Left ventricle myocardium inferior (tissue), 1 donor: ENCODE results near the gene SLC25A19. TPM values are rescaled to one million over a fixed set of nuclear protein-coding genes. Genes with fewer than 3 reads are reported as not detected.

ENCODE experiments used
- DNase-seq: peaks from one replicate; pipeline ENCODE4 v3.0.0-alpha.2; 2020
- H3K27ac ChIP-seq: fragments of 200-600 bp; replicated peaks from 2 replicates; pipeline ENCODE4 v1.8.0; 2021
- H3K27me3 ChIP-seq: fragments of 200-600 bp; 2 replicates; pipeline ENCODE4 v1.8.0; 2021; ENCODE audit warnings: low read depth
- H3K36me3 ChIP-seq: fragments of 200-600 bp; 2 replicates; pipeline ENCODE4 v1.8.0; 2021
- H3K4me1 ChIP-seq: fragments of 200-600 bp; 2 replicates; pipeline ENCODE4 v1.8.0; 2021
- H3K4me3 ChIP-seq: fragments of 200-600 bp; 2 replicates; pipeline ENCODE4 v1.8.0; 2021; ENCODE audit warnings: mild to moderate bottlenecking, moderate library complexity
- H3K9me3 ChIP-seq: fragments of 200-600 bp; replicated peaks from 2 replicates; pipeline ENCODE4 v1.8.0; 2021
- intact Hi-C: fragments of 100-400 bp; cut with micrococcal nuclease; formaldehyde crosslinking; loops from one replicate; pipeline ENCODE4 v1.11.0; 2022
- total RNA-seq: library from RNA; stranded (reverse); fragmentation: NEBNext Ultra II Directional; extraction: Animal tissue kit (Norgen Biotek cat#: 25700); gene quantifications from one replicate; pipeline ENCODE4 v1.2.1, GENCODE V29; 2021
- TF ChIP-seq, protein P1 (sequence below): fragments of 200-600 bp; IDR thresholded peaks from 2 replicates; pipeline ENCODE4 v1.8.0; 2021; ENCODE audit warnings: antibody characterized with exemption, mild to moderate bottlenecking, borderline replicate concordance
- donor health status: DM: no; HTN: yes; CAD: no; lungs with severe emphysema.

The SLC25A19 gene
- total RNA-seq, 1 donor from 2014 or later = 16.0 TPM

DNA sequence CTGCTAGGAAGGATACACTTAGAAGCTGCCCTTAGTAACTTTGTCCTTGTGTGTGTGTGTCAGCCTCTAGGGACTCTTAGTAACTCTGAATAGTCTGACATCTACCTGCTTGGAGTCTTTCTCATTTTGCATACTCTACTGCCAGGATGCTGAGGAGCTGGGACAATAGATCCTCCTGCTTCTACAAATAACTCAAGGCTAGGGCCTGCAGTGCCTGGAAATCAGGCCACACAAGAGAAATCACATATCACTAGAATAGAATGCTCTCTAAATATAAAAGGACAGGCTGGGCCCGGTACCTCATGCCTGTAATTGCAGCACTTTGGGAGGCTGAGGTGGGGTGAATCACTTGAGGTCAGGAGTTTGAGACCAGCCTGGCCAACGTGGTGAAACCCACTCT is 38.5 kb upstream of the SLC25A19 start:
- Histone ChIP-seq H3K9me3 (no peaks in the 10 kb centered on the region), H3K27me3 (no peaks in the 10 kb centered on the region), H3K4me1 (peaks cover 47% of the 10 kb centered on the region), H3K36me3 (peaks cover 7% of the 10 kb centered on the region), H3K4me3 (no peak overlapping the region), H3K27ac (no peak overlapping the region)
- intact Hi-C loops = no loop called here
- DNase-seq = no peak
- TF ChIP-seq, protein P1, sequence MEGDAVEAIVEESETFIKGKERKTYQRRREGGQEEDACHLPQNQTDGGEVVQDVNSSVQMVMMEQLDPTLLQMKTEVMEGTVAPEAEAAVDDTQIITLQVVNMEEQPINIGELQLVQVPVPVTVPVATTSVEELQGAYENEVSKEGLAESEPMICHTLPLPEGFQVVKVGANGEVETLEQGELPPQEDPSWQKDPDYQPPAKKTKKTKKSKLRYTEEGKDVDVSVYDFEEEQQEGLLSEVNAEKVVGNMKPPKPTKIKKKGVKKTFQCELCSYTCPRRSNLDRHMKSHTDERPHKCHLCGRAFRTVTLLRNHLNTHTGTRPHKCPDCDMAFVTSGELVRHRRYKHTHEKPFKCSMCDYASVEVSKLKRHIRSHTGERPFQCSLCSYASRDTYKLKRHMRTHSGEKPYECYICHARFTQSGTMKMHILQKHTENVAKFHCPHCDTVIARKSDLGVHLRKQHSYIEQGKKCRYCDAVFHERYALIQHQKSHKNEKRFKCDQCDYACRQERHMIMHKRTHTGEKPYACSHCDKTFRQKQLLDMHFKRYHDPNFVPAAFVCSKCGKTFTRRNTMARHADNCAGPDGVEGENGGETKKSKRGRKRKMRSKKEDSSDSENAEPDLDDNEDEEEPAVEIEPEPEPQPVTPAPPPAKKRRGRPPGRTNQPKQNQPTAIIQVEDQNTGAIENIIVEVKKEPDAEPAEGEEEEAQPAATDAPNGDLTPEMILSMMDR = no peak

- H3K27me3 ChIP-seq = no peaks in the 10 kb centered on the region
- peaks cover 13% of the 10 kb centered on the region for H3K36me3 ChIP-seq
- TF ChIP-seq, protein P1 = no peak
- intact Hi-C loops = no loop called here
- H3K4me1 ChIP-seq = peaks cover 42% of the 10 kb centered on the region
- peak overlapping the region; percentile 36 for H3K27ac ChIP-seq
- H3K4me3 ChIP-seq = no peak overlapping the region
- DNase-seq = no peak
- H3K9me3 ChIP-seq = no peaks in the 10 kb centered on the region
These were observed 37.1 kb upstream of the SLC25A19 start for GRCh38 chr17:75326226-75326848.

DNA sequence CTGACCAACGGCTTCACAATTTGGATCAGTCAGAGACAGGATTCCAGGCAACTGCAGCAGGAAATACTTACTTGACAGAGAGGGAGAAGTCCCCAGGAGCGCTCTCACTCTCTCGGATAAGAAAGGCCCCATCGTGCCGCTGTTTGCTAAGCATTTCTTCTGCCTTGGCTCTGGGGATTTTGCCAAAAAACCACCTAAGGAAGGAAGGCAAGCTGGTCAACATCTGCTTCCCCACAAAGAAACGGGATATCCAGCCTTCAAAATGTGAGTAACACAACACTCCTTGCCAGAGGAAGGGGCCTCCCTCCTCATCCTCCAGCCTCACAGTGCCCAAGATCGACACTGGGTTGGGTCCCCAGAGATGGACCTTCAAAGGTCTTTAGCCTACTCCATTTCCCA is 36.6 kb upstream of the SLC25A19 start:
- Histone ChIP-seq H3K36me3 (peaks cover 14% of the 10 kb centered on the region), H3K9me3 (no peaks in the 10 kb centered on the region), H3K27ac (peak overlapping the region; percentile 36), H3K4me3 (no peak overlapping the region), H3K27me3 (no peaks in the 10 kb centered on the region), H3K4me1 (peaks cover 36% of the 10 kb centered on the region)
- TF ChIP-seq, protein P1 = no peak
- DNase-seq = no peak
- intact Hi-C loops = no loop called here

GRCh38 chr17:75325348-75325747 is 36.1 kb upstream of the SLC25A19 start:
- no peak for DNase-seq
- Histone ChIP-seq H3K36me3 (peaks cover 15% of the 10 kb centered on the region), H3K9me3 (no peaks in the 10 kb centered on the region), H3K27me3 (no peaks in the 10 kb centered on the region), H3K27ac (peak overlapping the region; percentile 36), H3K4me1 (peaks cover 33% of the 10 kb centered on the region), H3K4me3 (no peak overlapping the region)
- TF ChIP-seq, protein P1 = no peak
- intact Hi-C loops = no loop called here

GRCh38 chr17:75321506-75321905 is 32.3 kb upstream of the SLC25A19 start:
- Histone ChIP-seq H3K4me1 (peaks cover 26% of the 10 kb centered on the region), H3K27me3 (no peaks in the 10 kb centered on the region), H3K27ac (no peak overlapping the region), H3K4me3 (no peak overlapping the region), H3K9me3 (no peaks in the 10 kb centered on the region), H3K36me3 (peaks cover 40% of the 10 kb centered on the region)
- TF ChIP-seq, protein P1 = no peak
- intact Hi-C loops = loop anchor here (5.0 kb wide), 1 partner anchor 81 kb away; no protein-coding TSS in a partner anchor
- DNase-seq = no peak
